Measurements from ENCODE around the gene NDEL1.

Gene NDEL1

DNA sequence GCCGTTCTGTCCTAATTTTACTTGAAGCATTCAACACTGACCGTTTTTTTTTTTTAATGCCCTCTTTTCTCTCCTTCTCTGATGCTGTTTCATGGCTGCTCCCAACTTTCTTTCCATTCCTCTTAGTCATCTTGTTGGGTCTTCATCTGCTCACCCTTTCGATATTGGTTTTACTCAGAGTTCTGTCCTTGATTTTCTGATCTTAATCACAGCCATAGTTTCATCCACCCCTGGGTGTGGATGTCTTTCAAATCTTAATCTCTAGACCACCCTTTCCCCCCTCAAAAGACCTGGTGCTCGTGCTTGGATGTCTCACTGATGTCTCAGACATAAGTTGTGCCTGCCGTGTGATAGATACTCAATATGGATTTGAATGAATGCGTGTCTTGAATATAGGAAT lies 22.4 kb downstream of the NDEL1 start:
- DNase-seq (ENCODE audit: low spot score) = no peak

DNA sequence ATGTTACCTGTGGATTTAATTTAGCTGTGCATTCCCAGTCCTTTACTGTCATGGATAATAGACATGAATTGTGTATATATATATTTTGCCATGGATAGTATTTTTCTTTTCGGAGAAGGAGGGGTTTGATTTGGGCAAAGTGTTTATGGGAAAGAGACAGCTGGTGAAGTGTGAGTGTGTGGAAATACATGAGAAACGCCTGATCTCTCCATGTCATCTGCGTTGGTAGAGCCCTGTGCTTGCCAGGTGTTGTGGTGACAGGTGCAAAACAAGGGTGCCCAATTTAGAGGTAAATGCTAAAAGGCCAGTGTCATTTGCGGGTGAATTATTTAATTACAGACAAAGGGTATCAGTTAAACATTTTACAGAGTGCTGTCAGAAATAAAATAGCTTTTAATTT lies 23.4 kb downstream of the NDEL1 start:
- no peak for DNase-seq (ENCODE audit: low spot score)

DNA sequence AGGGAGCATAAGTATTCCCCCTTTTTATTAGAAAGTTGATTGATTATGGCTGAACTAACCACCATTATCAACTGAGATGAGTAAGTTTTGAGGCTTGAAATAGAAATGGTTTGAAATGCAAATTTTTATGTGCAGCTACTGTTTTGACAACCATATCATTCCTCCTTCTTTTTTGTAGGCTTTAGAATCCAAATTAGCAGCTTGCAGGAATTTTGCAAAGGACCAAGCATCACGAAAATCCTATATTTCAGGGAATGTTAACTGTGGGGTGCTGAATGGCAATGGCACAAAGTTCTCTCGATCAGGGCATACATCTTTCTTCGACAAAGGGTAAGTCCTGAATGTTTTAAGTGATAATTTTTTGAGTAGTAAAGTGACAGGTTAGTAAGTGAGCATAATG lies 24.1 kb downstream of the NDEL1 start:
- no peak for DNase-seq (ENCODE audit: low spot score)

DNA sequence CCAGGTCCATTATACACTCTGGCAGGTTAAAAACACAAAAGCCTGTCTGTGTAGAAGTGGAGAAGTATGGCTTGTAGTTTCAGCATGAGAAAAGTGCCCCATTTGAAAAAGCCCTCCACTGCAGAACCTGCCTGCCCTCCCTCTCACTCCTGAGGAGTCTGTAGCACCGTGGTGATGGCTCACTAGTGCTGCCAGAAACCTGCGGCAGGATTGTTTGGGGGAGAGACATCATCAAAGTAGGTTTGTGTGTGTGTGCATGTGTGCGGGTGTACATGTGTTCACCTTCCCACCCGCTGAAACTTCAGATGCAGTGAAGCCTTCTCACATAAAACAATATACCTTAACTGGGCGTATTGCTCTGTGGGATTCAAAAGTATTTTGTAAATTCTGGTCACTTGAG lies 26.9 kb downstream of the NDEL1 start:
- DNase-seq (ENCODE audit: low spot score) = no peak

DNA sequence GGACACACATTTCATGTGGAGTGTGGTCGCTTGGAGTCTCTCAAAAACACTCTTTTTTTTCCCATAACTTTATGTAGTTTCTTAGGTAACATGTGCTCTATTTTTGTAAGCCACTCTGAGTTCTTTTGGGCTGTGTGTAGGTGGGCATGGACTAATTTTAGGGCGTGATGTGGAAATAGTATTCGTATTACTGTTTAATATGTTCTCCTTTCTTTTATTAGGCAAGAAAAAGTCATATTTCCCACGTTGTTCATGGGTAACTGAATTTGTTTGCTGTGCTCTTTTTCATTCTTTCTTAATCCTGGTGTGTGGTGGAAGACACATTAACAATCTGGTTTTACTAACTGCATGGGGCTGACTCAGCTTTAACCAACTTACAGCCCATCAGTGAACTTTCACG lies 27.4 kb downstream of the NDEL1 start:
- DNase-seq (ENCODE audit: low spot score) = no peak

DNA sequence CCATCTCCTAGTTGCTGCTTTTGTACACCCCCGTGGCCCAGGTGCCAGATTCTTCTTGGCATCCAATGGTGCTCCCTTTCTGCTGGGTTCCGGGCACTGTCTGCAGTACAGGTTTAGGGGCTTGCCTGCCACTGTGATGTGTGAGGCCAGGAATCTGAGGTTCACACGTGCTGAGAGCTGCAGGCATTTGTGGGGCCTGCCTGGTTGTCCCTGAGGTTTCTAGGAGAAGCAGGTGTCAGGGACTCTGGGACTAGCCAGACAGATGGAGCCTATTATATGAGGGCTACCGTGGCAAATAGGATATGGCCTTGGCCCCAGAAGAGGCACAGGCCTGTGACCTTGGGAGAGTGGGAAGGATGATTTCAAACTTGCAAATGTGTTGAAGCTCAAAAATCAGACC lies 29.3 kb downstream of the NDEL1 start:
- DNase-seq (ENCODE audit: low spot score) = no peak

DNA sequence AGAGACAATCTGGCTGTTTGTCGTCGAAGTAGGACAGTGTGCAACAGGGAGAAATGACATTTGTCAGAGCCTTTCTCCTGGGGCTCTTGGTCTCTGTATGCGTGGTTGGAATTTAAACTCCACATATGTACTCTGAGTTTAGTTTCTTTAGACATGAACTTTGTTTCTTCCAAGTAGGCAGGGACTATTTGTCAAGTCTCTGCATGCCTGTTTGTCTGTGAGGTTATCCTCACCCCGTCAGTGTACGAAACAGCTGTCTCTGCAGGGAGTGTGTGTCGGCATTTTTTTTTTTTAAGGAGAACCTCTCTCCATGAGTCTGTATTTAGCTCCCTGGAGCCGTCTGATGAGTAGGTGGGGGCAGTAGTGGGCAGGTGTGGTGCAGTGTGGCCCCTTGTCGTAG lies 29.7 kb downstream of the NDEL1 start:
- no peak for DNase-seq (ENCODE audit: low spot score)

DNA sequence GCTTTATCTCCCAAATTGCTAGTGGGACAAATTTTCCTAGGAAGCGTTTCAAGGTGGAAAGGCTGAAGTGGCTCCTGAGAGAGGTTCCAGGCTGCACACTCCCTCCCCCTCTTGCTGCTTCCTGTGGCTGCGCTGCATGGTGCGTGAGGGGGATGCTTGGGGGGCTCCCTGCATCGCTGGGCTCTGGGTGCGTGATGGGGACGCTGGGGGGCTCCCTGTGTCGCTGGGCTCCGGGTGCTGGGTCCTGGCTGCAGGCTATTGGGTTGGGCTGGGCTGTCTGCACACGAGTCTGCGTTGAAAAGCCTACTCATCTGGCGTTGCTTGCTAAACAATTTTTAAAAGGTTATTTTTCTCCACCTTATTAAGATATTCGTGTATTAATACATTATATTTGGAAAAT lies 30.1 kb downstream of the NDEL1 start:
- DNase-seq (ENCODE audit: low spot score) = no peak

DNA sequence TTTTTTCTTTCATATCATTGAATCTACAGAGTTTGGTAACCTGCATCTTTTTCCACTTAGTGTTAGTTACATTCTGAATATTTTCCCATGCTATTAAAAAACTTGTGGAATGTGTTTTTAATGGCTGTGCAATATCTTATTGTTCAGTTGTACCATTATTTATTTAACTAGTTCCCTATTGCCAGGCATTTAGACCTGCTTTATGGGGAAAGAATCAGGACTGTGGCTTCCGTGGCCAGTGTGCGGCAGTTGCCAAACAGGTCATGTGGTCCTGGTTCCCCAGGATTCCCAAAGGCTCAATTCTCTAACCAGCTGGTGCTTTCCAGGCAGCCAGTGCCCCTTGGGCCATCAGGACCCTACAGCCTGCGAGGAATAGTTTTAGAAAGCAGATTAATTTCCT lies 30.8 kb downstream of the NDEL1 start:
- no peak for DNase-seq (ENCODE audit: low spot score)

DNA sequence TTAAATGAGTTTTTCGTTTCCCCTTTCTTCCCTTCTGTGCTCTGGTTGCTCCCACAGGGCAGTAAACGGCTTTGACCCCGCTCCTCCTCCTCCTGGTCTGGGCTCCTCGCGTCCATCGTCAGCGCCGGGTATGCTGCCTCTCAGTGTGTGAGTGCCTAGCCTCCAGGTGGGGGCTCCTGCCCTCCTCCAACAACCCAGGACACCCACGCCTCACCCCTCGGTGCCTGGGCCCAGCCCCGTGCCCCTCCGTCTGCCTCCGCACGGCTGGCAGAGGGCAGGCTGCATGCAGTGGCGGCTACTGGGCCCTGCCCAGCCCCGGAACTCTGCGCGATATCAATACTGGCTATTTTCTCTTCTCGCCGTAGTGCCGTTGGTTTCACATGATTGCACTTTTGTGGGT lies 31.2 kb downstream of the NDEL1 start:
- DNase-seq (ENCODE audit: low spot score) = no peak

DNA sequence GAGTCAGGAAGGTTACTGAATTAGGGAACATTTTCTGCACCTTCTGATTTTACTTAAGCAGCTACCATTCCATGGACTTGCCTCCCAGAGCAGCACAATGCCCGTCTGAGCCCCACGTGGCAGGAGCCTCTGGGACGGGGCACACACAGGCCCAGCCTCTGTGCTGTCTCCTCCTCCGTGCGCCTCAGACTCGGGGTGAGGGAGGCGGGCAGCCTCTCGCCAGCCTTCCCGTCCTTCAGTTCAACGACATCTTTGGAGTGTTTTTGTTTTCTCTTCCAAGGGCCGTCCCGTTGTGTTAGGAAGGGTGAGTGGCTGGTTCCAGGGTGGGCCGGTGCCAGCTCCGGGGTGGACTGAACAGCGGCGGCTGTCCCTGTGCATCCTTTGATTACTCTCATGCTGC lies 31.8 kb downstream of the NDEL1 start:
- no peak for DNase-seq (ENCODE audit: low spot score)

DNA sequence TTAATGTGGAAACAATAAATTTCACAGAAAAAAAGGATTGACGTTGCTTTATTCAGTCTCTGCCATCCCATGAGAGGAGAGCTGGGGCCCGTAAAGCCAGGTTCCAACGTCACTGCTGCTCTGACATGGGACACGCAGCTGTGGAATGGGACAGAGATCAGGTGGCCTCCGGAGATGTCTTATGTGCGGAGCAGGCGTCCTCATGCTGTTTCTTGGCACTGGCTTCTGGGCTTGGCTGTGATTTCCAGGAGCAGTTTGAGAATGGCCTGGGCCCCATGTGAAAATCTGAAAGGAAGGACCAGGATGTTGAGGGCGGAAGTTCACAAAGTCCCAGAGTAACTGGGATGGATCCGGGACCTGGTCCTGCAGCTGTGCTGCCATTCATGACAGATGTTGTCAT lies 32.4 kb downstream of the NDEL1 start:
- no peak for DNase-seq (ENCODE audit: low spot score)

DNA sequence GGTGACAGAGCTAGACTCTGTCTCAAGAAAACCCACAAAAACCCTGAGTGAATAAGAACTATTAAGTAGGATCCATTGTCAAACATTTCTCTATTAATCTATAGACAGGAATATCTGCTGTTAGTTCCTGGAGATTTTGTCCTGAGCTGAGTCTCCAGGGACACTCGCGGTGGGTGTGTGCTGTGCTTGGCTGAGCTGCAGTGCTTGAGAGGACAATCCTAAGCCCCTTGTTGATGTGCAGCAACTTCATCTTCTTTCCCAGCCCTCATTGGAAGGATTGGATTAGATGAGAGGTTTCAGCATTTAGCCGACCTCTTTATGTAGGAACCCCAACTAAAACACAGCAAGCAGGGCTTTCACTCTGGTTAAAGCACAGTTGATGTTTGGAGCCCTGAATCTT lies 33.3 kb downstream of the NDEL1 start:
- DNase-seq (ENCODE audit: low spot score) = no peak

DNA sequence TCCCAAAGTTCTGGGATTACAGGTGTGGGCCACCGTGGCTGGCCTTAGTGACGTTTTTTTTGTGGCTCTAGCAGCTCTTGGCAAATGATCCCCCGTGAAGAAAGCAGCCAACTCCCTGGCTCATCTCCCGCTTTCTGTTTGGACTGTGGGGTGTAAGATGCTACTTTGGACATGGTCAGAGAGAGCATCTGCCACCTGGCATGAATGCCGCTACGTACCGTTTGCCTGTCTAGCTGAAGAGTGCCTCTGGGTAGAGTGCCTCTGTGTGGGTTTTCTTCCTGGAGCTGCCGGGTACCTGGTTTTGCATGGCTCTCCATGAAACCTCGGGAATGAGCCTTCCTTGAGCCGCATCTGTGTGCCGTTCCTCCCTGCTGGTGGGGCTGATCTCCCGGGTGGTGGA lies 34.3 kb downstream of the NDEL1 start:
- no peak for DNase-seq (ENCODE audit: low spot score)

DNA sequence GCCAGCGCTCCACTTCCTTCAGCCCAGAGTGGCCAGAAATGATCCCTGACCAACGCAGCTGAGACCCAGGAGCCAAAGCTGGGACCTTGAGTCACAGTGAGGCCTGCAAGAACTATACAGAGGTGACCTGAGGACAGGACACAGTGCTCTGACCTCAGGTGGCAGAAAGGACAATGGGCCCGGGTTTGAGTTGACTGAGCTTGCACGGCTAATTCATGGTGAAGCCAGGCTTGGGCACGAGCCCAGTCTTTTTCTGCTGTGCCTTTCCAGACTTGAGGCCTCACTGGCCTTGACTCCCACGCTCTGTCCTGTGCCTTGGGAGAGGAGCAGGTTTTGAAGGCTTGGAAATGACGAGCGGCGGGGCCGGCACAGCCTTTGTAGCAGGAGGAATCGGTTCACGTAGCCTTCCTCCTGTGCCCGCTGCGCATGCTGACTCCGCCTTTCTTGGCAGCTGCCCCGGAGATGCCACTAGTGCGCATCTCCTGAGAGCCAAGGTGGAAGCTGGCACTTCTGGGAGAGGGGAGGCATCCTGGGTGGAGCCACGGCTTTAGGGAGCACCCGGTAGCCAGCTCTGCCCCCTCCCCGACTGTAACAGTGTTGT lies 34.9 kb downstream of the NDEL1 start:
- DNase-seq (ENCODE audit: low spot score) = no peak

DNA sequence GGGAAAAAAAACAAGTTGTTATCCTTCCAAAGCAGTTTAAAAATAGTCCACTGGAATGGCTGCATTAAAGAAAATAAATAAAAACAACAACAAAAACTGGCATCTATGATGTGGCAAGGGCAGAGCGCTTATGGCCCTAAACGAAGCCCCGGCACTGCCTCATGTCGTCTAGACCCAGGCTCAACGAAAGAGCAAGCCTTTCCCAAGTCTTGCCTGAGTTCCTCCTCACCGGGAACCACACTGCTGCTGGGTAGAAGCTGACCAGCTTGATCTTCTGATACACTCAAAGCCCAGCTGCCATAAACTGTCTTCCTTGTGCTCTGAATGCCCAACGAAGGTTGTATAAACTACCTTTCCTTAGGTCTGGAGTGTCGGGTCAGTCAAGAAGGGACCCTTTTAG lies 37.0 kb downstream of the NDEL1 start:
- no peak for DNase-seq (ENCODE audit: low spot score)

DNA sequence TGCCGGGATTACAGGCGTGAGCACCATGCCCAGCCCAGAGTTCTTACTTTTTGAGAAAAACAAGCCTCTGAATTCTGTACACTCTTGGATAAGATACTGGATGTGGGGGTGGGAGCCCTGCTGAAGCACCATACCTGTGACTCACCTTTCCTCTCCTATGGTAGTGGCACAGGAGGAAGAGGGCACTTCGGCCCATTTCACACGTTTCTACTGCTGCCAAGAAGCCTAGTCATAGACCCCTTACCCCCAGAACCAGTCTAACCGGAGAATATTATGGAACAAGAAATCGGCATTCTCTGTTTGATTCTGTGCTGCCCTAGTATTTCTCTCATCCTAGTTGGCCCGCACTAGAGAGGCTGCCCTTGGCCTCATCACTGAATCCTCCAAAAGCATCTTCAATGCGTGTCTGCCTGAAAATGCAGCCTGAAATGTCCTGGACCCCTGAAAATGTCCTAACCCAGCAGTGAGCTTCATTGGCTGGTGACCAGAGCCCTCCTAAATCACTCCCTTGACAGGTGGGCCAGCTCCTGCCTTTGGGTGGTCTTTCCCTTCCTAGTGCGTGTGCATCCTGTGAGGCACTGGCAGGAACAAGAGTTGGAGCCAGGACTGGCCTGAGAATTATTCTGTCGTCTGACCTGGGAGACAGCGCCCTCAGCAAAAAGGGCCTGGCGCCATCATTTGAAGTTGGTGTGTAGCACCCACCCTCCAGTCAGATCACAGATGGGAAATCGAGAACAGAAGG lies 37.9 kb downstream of the NDEL1 start:
- no peak for DNase-seq (ENCODE audit: low spot score)

DNA sequence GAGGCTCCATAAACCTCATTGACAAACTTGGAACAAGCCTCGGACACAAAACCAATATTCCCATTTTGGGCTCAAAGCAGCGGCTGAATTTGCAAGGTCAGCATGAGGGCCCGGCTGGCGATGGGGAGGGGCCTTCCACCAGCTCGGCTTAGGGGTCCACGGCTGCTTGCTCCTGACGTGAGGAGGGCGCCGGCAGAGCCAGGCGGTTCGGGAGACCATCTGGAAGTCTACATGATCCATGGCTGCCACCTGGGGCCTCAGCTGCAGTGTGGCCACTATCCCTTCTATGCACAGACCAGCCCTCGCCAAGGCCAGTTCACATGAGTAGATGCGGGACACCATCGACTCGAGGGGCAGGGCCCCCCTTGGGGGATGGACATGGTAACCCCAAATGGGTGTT lies 39.1 kb downstream of the NDEL1 start:
- DNase-seq (ENCODE audit: low spot score) = no peak

DNA sequence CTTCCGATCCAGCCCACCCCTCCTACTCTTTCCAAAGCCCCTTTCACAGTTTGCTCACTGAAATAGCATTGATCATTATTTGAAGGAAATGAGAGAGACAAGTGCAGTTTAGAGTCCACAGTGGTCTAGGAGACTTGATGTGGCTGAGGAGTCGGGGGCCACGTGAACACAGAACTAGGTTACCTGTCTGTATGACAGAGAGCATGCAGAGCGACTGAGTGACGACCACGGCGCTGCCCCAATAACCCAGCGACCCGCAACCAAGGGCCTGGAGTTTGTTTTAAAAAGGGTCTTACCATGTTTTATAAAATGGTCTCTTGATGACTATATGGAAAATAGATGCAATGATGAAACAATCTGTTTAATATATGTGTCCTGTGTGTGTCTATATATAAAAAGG lies 39.5 kb downstream of the NDEL1 start:
- no peak for DNase-seq (ENCODE audit: low spot score)

DNA sequence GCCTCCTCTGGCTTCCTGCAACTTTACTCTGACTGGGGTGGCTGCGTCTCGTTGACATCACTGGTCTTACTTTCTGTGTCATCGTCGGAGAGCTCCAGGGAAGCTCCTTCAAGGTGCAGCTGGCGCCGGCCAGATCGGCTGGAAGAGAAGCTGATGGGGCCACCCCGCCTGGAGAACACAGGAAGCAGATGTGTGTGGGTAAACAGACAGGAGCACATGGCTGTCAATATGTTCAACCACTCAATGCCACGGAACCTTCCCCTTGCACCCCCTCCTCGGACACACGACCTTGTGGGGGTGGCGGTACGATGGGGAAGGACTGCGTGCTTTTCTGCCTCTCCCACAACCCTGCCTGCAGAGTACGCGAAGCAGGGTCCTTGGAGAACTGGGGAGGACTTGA lies 40.1 kb downstream of the NDEL1 start:
- DNase-seq (ENCODE audit: low spot score) = no peak

DNA sequence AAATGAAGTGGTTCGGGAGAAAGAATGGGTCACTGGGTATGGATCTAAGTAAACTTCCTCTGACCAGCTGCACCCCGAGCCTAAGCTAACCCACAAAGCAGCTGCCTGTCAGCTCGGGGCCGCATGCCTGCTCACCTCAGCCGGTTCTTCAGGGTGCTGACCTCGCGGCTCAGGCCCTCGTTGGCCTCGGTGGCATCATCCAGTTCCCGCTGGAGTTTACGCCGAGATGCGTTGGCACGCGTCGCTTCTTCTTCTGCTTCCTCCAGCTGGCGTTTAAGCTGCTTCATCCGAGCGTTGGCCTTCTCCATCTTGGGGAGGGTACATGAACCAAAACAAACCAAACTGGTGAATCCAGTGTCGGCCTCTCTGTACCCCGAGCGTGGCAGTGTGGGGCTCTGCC lies 41.1 kb downstream of the NDEL1 start:
- DNase-seq (ENCODE audit: low spot score) = no peak

DNA sequence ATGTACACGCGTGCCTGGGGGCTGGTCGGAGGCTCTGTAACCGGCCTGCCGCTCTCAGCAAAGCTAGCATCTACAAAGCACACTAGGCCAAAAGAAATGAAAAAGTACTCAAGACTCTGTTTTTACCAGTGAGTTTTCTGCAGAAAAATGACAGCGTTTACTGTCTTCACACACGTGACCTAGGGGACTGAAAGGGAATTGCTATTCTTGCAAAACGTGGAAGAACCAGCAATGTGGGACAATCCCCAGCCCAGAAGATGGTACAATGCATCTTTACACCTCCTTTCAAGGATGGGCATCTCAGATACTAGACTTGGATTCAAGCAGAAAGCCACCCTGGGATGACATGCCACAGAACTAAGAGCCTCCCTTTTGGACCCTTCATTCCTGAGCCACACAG lies 41.5 kb downstream of the NDEL1 start:
- DNase-seq (ENCODE audit: low spot score) = no peak

DNA sequence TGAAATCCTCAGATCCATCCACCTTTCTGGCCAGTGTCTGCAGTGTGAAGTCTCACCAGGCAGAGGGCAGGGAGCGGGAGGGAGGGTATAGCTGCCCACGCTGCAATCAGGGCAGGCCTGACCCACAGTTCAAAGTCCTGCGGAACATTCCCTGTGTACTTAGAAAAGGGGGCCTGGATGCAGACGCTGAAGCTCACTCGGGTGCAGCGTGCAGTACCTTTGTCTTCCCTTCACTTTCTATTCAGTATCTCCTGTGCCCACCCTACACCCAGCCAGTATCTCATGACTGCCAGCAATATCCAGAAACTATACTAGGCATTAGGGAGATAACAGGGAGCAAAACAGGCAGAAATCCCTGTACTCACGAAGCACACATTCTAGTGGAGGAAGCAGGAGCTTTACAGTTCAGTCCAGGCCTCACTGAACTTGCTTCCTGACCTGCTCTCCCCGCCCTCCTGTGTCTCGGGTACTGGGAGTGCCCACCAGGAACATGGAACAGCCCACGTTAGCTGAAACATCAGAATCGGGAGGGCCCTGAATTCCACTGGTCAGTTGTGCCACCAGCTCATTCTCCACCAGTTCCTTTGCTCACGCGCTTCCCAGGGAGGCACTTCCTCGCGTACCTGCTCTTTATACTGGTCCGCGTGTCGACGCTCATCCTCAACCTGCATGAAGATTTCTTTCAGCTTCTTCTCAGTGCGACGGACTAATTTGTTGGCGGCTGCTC lies 42.2 kb downstream of the NDEL1 start:
- DNase-seq (ENCODE audit: low spot score) = no peak
